GM20000 (cell line): ENCODE results near the gene KRTAP2-3.
"Not testable (repeated sequence)": the region's sequence is repeated elsewhere in the genome, so short reads cannot be mapped to it uniquely, and the experiment has no call there.

Source experiments
- DNase-seq: peaks from one replicate; pipeline ENCODE4 v3.0.0; 2012; ENCODE audit warnings: low spot score
- TF ChIP-seq, protein P1 (sequence below): IDR thresholded peaks from 2 replicates; pipeline ENCODE4 v1.5.1; 2012; ENCODE audit warnings: mild to moderate bottlenecking, control low read depth; ENCODE audit errors: extremely low read depth, missing control alignments

The KRTAP2-3 gene

DNA sequence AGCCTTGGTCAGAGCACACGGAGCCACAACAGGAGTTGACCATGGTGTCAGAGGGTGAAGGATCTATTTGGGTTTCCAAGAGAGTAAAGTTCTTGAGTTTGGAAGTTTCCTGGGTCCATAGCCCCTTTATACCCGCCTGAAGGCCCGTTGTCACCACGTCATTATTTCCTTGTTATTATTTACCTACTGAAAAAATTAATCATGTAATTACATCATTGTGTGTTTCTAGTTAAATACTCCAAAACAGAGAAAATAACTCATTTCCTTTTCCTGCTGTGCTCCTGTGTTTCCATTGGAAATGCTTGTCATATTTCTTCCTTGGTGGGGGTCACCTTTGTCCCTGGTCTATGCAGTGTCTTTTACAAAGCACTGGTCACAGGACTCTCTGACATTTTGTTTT is 38.1 kb upstream of the KRTAP2-3 start, which contains the start of gene KRTAP4-8:
Gene KRTAP4-8, minus strand, starts transcription at position 101 of the 400 bp plus-strand sequence. Its CDS starts 58 bp downstream, at position 43.
- TF ChIP-seq, protein P1, sequence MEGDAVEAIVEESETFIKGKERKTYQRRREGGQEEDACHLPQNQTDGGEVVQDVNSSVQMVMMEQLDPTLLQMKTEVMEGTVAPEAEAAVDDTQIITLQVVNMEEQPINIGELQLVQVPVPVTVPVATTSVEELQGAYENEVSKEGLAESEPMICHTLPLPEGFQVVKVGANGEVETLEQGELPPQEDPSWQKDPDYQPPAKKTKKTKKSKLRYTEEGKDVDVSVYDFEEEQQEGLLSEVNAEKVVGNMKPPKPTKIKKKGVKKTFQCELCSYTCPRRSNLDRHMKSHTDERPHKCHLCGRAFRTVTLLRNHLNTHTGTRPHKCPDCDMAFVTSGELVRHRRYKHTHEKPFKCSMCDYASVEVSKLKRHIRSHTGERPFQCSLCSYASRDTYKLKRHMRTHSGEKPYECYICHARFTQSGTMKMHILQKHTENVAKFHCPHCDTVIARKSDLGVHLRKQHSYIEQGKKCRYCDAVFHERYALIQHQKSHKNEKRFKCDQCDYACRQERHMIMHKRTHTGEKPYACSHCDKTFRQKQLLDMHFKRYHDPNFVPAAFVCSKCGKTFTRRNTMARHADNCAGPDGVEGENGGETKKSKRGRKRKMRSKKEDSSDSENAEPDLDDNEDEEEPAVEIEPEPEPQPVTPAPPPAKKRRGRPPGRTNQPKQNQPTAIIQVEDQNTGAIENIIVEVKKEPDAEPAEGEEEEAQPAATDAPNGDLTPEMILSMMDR = no peak
- DNase-seq = no peak

DNA sequence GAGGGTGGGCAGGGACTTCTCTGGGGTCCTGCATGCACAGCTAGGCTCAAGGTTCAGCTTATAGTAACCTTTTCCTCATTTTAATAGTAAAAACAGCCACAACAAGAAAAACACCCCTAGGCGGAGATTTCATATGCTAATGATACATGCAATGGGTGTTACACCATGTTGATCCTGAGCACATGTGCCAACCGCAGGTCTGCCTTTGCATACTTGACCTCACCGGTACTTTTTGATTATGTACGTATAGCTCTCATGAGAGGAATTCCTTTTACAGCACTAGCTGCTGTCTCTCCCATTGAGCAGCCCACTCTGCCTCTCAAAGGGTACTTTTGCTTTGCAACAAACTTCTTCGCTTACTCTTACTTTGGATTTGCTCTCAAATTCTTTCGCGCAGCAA is 36.1 kb upstream of the KRTAP2-3 start:
- TF ChIP-seq, protein P1 = no peak

DNA sequence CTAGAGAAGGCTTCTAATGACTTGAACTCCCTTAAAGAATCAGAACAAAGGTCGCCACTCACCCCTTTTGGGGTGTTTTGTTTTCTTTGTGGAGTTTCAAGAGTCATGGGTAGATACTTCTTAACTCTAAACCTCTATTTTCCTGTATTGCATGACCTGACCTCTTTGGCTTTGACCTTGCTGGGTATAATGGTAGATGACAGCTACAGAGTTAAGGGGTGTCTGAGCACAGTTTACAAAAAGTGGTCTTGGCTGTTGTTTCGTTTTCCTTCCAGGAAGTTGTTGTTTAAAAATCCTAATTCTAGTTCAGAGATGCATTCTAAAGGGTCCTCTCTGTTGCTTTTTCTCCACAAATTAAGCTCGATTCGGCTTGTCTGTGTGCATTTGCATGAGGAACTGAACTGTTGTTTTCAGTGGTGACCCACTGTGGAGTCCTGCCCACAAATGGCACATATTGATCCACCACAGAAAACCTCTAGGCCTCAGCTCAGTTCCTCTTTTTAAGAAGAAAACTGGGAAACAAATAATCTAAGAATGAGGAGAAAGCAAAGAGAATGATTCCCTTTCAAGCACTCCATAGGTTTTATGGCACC is 28.9 kb upstream of the KRTAP2-3 start:
- DNase-seq = not testable (repeated sequence)

More for the DNA sequence above, 36.1 kb upstream of the KRTAP2-3 start:
- no peak for DNase-seq

DNA sequence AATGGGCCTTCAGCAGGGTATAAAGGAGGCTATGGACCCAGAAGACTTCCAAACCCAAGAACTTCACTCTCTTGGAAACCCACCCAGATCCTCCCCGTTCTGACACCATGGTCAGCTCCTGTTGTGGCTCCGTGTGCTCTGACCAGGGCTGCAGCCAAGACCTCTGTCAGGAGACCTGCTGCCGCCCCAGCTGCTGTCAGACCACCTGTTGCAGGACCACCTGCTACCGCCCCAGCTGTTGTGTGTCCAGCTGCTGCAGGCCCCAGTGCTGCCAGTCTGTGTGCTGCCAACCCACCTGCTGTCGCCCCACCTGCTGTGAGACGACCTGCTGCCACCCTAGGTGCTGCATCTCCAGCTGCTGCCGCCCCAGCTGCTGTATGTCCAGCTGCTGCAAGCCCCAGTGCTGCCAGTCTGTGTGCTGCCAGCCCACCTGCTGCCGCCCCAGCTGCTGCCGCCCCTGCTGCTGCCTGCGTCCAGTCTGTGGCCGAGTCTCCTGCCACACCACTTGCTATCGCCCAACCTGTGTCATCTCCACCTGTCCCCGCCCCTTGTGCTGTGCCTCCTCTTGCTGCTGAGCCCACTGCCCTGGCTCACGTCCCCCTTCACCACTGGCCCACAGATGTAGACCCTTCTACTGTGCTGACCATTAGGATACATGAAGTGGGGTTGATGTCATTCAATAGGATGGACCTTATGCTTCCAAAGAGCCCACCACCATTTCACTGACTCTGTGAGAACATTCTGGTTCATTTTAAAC is 24.4 kb upstream of the KRTAP2-3 start, which contains the start of gene KRTAP4-7:
Gene KRTAP4-7, plus strand, starts transcription at position 51 of the 757 bp plus-strand sequence. Its CDS starts 57 bp downstream, at position 108.
- DNase-seq = not testable (repeated sequence)

DNA sequence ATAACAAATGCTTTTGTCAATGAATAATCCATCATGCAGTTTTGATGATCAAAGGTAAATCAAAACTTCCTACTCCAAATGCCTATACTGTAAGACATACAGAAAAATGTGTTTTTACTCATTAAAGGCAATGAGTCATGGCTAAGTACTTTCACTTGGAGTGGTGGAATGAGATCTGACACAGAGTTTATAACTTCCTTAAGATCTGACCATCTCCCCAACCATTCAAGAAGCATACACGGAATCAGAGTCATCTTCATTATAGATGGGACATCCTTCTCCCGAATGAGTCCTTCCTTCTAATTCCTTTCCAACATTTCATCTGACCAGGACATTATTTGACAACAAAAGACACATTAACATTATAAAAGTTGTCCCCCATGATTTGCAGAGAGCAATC is 23.5 kb upstream of the KRTAP2-3 start:
- not testable (repeated sequence) for DNase-seq

DNA sequence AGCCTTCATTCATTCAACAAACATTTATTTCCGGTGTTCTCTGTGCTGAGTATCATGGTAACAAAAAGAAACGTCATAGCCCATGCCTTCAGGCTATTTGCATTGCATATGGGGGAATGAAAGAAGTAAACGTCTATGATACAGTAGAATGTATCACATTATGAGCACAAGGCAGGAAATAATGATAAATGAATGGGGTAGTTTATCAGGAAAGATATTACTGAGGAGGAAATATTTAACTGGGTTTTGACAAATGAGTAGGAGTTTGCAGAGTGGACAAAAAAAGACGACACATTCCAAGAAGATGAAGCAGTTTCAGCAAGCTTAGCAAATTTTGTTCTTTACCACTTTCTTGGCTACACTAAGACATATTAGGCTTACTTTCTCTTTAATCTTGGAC is 22.7 kb upstream of the KRTAP2-3 start:
- TF ChIP-seq, protein P1 = no peak
- DNase-seq = no peak

DNA sequence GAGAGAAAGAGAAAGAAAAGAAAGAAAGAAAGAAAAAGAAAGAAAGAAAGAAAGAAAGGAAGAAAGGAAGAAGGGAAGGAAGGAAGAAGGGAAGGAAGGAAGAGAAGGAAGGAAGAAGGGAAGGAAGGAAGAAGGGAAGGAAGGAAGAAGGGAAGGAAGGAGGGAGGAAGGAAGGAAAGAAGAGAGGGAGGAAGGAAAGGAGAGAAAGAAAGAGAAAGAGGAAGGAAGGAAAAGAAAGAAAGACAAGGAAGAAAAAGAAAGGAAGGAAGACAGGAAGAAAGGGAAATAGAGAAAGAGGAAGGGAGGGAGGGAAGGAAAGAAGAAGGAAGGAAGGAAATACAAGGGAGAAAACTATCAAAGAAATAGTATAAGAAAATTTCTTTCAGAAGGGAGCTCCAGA is 16.9 kb upstream of the KRTAP2-3 start:
- TF ChIP-seq, protein P1 = no peak
- DNase-seq = no peak

DNA sequence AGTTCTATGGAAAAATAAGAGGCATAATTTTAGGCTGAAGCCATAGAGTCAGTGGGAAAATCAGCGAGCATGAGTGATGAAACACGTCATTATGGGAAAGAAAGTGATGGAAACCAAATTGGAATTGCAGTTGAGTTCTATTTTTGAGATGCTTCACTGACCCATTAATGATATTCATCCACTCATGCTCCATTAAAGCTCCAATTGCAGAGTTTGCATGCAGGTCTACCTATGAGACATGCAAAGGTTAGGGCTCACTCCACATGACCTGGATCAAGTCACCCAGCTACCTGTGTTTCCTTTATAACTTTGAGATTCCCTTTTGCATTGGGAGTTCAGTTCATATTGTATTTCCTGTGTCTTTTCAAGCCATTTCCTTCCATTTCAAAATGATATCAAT is 13.8 kb upstream of the KRTAP2-3 start:
- TF ChIP-seq, protein P1 = no peak
- DNase-seq = no peak
